ENCODE results near the gene RIPOR3.
"Not testable (repeated sequence)": the region's sequence is repeated elsewhere in the genome, so short reads cannot be mapped to it uniquely, and the experiment has no call there.

The RIPOR3 gene

DNA sequence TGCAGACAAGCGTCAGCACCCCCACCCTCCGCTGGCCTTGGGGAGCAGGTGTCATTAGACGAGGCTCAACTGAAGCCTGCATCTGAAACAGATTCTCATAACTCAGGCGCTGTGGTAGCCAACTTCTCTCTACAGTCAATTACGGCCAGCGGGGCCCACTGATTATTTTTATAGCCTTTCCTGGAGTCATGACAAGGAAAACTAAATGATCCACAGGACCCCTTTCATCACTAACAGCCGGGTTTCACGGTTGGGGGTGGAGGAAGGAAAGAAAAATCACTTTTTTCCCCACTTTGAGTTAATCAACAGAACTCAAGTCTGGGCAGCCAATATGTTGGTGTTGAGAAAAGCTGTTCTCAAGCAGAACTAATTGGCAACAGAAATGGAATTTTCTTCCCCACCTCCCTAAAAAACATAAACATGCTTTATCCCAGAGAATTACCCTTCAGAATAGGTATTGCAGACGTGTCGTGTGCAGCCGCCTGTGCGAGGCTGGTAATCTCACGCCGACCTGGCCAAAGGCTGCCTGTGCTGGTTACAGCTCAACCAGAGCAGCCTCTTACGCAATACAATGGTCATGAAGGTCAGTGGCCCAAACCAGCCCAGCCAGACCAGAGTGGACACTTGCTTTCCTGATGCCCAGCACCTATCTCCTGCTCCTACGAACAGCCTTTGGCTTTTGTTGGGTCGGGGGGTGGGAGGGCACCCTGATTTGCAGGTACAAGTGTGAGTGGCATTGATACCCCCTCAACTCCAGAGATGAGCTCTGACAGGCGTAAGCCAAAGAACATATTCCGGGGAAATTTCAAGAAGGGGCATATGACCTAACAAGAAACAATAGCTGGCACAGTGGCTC, 11.0 kb downstream of the RIPOR3 start:
- no peak for DNase-seq (ENCODE audit: extremely low read depth in 1 of 2, low read depth in 1 of 2)

DNA sequence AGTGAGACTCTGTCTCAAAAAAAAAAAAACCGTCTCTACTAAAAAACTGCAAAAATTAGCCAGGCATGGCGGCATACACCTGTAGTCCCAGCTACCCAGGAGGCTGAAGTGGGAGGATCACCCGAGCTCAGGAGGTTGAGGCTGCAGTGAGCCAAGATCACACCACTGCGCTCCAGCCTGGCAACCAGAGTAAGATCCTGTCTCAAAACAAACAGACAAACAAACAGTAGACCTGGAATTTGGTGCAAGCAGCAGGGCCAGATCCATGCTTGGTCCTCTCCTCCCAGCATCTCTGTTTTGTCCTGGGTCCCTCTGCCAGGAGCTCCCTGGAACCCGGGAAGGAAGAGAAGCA, 11.6 kb downstream of the RIPOR3 start:
- DNase-seq (ENCODE audit: extremely low read depth in 1 of 2, low read depth in 1 of 2) = no peak

DNA sequence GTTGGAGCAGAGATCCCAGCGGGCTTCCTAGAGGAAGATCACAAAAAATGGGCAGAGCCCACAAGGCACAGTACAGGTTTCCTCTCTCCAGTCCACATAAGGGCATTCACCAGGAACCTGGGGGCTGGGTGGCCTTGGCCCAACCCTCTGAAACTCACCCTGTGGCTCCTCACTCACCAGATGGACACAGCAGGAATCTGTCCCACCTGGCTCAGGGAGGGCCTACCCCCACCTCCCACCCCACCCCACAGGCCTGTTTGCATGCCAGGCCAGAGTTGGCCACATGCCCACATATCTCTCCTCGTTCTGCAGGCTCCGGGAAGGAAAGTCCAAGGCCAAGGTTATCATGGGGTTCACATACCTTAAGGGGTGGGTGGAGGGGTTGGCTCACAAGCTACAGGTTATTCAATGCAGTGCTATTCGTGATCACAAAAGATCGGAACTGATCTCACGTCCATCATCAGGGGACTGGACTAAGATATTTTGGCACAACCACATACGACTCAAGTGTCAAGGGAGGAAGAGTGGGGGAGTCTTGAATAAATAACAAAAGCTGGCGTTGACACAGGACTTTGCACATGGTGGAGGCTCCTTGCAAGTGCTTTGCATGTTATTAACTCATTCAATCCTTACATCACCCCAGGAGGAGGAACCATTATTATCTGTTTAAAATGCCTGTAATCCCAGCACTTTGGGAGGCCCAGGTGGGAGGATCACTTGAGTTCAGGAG, 13.0 kb downstream of the RIPOR3 start:
- DNase-seq (ENCODE audit: extremely low read depth in 1 of 2, low read depth in 1 of 2) = no peak

DNA sequence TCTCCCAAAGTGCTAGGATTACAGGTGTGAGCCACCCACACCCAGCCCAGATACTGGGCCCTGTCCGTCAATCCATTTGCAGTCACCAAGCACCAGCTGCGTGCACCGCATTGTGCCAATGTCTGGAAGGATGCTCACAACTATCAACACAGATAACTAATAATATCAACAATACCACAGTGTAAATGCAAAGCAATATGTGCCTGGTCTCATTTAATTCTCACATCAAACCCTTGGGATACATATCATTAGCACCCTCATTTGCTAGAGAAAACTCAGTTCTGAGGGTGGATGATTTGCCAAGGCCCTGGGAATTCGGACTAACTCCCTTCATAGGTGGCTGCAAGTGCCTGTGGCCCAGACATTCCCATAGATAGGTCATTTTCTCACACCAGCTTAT, 14.5 kb downstream of the RIPOR3 start:
- no peak for DNase-seq (ENCODE audit: extremely low read depth in 1 of 2, low read depth in 1 of 2)

DNA sequence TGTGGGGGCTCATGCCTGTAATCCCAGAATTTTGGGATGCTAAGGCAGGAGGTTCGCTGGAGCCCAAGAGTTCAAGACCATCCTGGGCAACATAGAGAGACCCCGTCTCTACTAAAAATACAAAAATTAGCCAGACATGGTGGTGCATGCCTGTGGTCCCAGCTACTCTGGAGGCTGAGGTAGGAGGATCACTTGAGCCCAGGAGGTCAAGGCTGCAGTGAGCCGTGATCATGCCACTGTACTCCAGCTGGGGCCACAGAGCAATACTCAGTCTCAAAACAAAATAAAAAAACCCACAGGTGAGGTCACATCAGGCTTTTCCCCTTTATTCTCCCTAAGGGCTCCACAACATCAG, 15.0 kb downstream of the RIPOR3 start:
- DNase-seq (ENCODE audit: extremely low read depth in 1 of 2, low read depth in 1 of 2) = not testable (repeated sequence)

DNA sequence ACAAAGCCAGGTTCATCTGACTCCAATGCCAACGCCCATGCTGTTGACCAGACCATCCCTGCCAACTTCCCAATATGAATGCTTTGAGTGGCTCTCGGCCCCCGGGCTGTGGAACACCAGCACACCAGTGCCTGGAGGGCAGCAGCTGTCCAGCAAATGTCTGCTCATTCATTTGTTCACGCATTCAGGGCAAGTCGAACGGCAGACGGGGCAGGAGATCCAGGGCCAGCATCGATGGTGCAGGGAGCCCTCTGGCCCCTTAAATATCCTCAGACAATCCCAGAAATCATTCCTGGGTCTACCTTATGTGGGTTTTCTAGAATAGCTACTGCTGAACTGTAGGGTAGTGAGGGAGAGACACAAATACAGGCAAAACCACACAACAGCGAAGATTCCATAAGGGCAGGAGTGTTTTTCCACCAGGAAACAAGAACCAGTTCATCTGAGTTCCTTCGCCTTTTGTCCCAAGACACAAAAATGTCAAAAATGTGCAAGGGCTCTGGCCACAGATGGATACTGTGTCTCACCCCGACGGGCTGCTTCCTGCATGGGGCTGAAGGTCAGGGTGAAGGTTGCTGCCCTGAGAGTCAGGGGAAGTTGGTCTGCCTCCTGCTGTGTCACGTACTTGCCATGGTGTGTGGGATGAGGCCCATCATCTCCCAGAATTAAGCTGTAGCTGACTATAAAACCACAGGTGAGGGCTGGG, 15.5 kb downstream of the RIPOR3 start:
- no peak for DNase-seq (ENCODE audit: extremely low read depth in 1 of 2, low read depth in 1 of 2)

DNA sequence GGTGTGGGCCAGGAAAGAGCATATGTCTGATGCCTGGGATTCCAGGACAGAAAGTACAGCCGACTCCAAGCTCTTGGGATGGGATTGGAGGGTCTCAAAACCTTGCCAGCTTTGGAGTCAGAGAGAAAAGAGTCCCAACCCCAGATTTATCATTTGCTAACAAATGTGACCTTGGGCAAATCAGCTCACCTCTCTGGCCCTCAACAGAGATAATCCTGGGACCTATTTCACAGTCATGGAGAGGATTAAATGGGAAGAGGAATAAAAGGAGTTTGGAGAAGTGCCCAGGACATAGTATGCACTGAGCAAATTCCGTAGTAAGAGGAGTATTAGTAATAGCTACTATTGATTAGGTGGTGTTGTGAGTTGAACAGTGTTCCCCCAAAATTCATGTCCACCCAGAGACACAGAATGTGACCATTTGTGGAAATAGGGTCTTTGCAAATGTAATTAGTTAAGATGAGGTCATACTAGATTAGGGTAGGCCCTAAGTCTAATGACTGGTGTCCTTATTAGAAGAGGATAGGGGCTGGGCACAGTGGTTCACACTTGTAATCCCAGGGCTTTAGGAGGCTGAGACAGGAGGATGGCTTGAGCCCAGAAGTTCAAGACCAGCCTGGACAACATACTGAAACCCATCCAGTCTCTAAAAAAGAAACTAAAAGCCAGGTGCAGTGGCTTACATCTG, 17.1 kb downstream of the RIPOR3 start:
- DNase-seq (ENCODE audit: extremely low read depth in 1 of 2, low read depth in 1 of 2) = no peak

DNA sequence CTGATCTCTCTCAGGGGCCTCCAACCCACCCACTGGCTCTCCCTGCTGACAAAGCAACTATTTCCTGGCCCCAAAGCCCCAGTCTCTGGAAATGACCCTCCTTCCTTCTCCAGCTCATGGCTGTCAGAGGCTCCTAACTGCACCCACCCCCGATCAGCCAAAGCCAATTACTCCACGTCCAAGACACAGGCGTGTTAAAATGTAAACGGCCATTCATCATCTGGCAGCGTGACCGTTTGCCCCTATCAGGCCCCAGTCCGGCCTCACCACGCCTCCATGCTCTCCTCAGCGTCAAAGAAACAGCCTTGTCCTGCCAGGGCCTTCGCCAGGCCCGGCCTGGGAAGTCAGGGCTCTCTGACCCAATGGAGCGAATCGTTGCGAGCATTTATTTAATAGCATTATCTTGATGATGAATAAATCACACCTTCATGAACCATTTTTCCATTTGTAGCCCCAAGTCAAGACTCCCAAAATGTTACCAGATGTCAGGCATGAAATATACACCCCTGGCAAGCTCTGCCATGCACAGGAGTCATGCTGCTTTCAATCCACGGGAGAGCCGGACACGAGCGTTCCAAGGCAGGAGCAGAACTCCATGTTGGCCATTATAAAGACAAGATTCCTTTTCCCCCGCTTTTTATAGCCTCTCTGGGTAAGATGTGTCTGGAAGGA, 17.7 kb downstream of the RIPOR3 start:
- no peak for DNase-seq (ENCODE audit: extremely low read depth in 1 of 2, low read depth in 1 of 2)

DNA sequence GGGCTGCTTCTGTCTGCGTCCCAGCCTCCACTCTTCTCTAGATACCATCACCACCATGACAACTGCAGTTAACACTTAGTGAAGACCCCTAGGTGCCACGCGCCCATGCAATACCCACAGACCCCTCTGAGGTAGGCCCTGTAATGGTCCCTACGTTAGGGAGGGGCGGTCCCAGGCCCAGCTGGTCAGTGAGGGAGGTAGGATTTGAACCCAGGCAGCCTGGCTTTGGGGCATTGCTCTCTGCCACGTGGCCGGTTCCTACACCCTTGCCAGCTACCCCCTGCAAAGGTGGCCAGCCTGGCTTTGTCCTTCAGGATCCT, 18.2 kb downstream of the RIPOR3 start:
- DNase-seq (ENCODE audit: extremely low read depth in 1 of 2, low read depth in 1 of 2) = no peak

DNA sequence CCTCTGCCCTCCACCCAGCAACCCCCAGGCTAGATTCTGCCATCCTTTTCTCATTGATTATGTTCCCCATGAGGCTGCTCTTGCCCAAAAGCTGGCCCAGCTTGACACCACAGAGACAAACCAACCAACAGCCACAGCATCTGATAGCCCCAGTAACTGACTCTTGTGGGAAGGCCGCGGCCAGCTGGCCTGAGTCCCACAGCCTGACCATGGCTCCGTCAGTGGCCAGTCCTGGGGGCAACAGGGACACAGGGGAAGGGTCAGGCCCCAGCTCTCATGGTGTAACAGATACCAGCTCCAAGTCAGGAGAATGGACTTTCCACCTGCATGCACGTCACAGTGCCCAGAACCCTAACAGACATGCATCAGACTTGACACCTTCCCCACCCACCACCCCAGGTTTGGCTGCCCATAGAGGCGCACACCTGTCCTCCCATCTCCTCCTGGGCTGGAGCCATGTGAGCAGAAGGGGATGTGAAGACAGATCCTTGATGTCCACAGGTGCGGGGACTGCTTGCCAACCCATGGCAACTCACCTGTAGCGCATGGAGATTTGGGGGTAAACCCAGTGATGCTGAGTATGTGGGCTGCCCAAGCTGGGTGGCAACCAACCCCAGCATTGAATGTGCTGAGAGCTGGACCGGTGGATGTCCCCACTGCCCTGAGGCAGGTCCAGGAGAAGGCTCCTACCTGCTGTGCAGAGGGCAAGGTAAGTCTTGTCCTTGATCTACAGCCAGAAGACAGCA, 18.8 kb downstream of the RIPOR3 start:
- no peak for DNase-seq (ENCODE audit: extremely low read depth in 1 of 2, low read depth in 1 of 2)

DNA sequence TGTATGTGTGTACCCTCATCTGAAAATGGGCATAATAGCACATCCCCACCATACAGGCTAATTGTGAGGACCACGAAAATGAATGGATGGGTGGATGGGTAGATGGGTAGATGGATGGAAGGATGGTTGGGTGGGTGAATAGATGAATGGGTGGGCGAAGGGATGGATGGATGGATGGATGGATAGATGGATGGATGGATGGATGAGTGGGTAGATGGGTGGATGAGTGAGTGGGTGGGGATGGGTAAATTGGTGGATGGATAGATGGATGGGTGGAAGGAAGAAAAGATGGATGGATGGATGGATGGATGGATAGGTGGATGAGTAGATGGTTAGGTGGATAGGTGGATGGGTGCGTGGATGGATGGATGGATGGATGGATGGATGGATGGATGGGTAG, 19.7 kb downstream of the RIPOR3 start:
- DNase-seq (ENCODE audit: extremely low read depth in 1 of 2, low read depth in 1 of 2) = no peak

DNA sequence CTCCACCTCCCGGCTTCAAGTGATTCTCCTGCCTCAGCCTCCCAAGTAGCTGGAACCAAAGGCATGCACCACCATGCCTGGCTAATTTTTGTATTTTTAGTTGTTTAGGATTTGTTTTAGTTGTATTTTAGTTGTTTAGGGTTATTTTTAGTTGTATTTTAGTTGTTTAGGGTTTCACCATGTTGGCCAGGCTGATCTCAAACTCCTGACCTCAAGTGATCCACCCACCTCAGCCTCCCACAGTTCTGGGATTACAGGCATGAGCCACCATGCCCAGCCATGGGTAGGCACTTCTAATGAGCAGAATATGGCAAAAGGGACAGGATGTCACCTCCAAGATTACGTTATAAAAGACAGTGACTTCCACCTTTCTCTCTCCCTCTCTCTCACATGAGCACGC, 20.3 kb downstream of the RIPOR3 start:
- DNase-seq (ENCODE audit: extremely low read depth in 1 of 2, low read depth in 1 of 2) = not testable (repeated sequence)

DNA sequence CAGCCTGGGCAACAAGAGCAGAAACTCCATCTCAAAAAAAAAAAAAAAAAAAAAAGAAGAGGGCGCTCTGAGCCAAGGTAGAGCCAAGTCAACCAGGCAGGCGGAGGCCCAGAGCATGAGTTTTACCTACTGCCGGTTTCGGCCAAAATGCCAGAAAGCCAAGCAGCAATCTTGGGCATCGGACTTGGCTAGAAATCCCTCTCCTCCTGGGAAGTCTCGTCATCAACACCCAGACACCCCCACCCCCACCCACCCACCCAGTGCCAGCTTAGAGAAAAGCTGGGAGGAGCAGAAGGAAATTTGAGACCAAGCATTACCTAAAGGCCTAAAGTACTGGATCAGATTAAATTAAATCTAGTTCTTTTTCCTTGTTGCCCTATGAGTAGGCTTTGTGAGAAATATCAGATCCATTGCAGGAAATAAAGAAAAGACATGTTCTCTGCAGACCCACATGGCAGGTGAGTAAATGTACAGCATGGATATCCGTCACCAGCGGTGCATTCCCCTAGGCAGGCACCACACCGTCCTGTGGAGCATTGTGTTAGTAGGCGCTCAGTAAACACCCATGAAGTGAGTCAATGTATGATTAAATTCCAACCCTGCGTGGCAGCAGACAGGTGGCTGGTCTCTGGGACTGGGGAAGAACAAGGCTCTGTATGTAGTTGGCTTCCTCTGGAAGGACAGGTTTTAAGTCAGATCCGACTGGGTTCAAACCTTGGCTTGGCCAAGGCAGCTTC, 21.0 kb downstream of the RIPOR3 start:
- DNase-seq (ENCODE audit: extremely low read depth in 1 of 2, low read depth in 1 of 2) = no peak

DNA sequence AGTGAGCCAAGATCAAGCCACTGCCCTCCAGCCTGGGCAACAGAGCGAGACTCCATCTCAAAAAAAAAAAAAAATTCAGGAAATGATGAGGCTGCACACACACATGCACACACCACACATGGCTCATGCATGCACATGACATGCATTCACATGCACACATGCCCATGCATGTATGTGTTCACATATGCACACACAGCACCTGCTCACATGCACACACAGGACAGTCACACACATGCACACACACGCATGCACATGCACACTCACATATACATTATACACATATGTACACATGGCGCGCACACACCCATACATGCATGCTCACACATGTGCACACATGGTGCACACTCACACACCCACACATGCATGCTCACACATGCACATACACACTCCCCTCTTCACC, 22.5 kb downstream of the RIPOR3 start:
- DNase-seq (ENCODE audit: extremely low read depth in 1 of 2, low read depth in 1 of 2) = no peak

DNA sequence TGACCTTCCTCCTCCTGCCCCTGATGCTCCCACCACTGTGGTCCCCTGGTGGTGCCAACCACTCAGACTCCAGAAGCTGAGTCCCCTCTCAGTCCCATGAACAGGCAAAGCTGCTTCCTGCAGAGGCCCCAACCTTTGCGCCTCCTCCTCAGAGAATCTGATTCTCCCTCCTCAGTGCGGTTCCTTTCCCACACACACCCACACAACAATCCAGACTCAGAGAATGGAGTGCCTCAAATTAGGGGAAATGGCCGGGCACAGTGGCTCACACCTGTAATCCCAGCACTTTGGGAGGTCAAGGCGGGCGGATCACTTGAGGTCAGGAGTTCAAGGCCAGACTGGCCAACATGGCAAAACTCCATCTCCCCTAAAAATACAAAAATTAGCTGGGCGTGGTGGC, 23.0 kb downstream of the RIPOR3 start:
- DNase-seq (ENCODE audit: extremely low read depth in 1 of 2, low read depth in 1 of 2) = no peak

DNA sequence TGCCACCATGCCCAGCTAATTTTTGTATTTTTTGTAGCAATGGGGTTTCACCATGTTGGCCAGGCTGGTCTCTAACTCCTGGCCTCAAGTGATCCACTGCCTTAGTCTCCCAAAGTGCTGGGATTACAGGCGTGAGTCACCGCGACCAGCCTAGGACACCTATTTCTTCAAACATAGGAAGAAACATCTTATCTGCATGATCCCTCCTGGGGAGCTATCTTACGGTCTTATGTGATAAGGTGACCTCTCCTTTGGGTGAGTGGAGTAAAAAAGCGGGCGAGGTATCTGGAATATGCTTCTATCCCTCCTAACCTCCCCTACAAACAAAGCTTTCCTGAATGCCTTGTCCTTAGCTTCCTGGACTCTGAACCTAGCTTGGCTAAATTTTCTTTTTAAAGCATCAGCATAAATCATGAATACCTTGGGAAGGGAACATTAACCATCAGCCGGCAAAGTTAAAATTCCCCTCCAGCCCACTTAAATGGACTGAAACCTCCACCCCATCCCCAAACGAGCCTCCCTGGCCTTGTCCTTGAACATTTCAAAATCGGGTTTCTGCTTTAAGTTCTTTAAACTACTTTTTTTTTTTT, 24.5 kb downstream of the RIPOR3 start:
- no peak for DNase-seq (ENCODE audit: extremely low read depth in 1 of 2, low read depth in 1 of 2)

DNA sequence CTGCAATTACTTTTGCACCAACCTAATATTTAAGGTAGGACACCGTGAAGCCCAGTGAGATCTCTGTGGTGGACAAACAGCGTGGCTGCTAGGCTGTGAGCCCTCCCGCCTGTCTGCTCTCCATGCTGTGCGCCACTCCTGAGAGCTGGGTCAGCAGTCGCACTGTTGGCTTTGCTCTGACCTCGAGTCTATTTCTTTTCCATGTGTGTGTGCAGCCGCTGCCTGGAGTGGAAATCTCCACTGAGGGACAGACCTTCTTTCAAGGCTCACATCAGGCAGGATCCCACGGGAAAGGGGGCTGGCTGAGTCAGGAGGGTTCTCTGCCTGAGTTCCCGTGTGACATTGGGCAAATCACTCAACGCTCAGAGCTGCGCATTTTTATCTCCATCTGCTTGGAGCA, 27.1 kb downstream of the RIPOR3 start:
- no peak for DNase-seq (ENCODE audit: extremely low read depth in 1 of 2, low read depth in 1 of 2)

DNA sequence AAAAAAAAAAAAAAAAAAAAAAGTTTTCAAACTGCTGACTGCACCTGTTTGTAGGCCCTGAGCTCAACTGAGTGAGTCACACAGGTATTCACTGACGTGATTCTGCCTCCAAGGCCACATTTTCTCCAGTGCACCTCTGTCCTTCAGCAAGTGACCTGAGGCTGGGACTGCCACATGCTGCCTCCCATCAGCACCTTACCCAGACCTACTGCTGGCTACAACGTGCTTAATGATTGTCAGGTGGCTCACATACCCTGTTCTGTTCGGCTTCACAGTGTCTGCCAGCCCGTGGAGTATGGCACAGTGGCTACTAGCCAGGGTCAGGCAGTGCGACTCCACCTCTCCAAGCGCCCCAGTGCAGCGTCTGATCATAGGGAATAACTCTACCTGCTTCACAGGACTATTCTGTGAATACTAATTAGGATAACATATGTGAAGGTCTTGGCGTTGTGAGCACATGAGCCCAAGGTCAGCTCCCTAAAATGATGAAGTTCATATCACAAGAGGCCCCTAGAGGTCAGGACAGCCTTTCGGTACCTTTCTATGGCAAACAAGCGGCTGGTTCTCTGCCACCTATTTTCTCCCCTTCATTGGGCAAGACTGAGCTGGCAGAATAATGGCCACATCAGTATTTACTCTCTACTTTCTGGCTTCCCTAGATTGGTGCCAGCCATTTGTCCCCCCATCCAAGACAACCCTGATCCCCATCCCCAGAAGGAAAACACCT, 28.1 kb downstream of the RIPOR3 start:
- DNase-seq (ENCODE audit: extremely low read depth in 1 of 2, low read depth in 1 of 2) = no peak

Data from activated CD8-positive, alpha-beta memory T cell treated with anti-CD3 and anti-CD28 coated beads for 1 hour (primary cell).